ENCODE measurements around the gene SPTLC3. TPM values are rescaled to one million over a fixed set of nuclear protein-coding genes. Genes with fewer than 3 reads are reported as not detected.
"Not testable (repeated sequence)": the region's sequence is repeated elsewhere in the genome, so short reads cannot be mapped to it uniquely, and the experiment has no call there.

SPTLC3 gene
- polyA plus RNA-seq (2013, experiment 1 of 2; ENCODE audit: insufficient read length): 1.2 TPM
- polyA plus RNA-seq (2013, experiment 2 of 2; ENCODE audit: insufficient read length): 1.5 TPM

- DNase-seq: peak; percentile 24
These were observed at the start of gene SPTLC3 for GRCh38 chr20:13008761-13009681. TSS of gene SPTLC3 (plus strand) at chr20:13008972. CDS start at chr20:13009268, 296 bp downstream.

DNA sequence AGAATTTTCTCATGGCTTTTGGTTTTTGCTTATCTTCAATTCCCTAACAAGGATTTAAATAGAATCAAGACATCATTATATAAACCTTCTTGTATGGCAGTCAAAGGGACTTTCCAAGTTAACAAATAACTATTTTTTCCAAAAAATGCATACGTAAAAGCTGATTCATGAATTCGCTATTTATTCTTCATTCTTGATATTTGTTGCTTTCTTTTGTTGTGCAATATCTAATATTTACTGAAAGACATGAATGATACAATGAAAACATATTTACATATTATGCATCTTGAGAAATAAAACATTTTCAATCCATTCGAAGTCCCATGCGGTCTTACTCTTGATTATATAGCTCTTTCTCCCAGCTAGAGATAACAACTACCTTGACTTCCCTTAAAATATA is 47.0 kb upstream of the SPTLC3 start:
- no peak for DNase-seq

DNA sequence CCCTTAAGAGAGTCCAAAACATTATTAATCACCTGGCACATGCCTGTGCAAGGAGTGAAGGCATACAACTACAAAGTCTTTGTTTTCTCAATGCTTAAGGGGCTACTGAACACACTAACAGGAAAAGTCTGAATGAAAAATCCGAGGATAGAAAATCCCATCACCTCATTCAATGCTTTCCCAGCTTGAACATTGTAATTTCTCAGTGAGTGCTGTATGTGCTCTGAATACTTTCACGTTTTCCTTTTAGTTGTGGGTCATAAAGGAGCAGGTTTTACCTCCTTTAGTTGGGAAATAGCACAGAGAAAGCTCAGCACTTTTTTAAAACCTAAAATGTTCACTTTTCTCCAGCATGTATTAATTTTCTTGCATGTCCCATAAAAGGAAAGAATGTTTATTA is 45.9 kb upstream of the SPTLC3 start:
- DNase-seq: no peak

DNA sequence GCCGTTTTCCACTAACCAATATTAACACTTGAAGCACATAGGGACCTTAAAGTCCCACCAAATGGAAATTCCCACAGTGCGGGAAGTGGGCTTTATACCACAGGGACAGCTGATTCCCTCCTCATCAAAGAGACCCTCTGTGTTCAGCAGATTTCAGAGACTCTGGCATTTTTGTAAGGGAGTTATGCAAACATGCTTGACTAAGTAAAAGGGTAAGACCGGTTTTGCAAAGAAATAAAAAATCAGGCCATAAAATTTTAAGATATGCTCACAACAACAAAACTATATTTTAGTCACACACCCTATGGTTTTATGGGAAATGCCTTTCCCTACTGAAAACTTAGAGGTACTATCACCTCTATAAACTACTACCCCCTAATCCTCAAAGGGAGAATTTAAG is 45.4 kb upstream of the SPTLC3 start:
- no peak for DNase-seq

DNA sequence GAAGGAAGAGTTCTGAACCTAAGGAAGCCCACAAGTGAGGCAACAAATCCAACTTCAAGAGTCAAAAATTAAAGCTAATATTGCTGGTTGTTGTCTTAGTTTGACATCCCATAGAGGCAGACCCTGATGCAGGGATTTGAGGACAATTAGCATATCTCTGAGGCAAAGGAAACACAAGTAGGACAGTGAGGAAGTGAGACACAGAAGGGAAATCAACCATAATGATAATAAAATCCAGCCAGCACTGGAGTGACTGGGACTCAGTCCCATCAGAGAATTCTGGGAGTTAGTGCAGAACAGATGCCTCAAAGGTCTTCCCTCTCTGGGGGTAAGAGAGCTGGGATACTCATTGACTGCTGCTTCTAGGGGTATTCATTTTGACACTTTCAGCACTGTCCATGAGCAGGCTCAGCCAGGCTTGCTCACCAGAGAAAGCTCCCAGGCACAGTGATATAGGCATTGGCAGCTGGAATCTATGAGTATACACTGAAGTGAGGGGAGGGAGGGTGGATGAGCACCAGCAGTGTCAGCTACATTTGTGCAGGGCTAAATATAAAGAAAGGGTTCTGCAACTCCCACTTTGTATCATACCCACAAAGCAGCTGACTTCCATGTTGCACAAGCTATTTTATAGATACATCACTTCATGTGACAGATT is 43.4 kb upstream of the SPTLC3 start:
- DNase-seq: peak; percentile 4

- DNase-seq: no peak
These were observed 42.9 kb upstream of the SPTLC3 start for GRCh38 chr20:12965870-12966251.

GRCh38 chr20:12966468-12967085 is 42.2 kb upstream of the SPTLC3 start:
- peak; percentile 48 for DNase-seq

DNA sequence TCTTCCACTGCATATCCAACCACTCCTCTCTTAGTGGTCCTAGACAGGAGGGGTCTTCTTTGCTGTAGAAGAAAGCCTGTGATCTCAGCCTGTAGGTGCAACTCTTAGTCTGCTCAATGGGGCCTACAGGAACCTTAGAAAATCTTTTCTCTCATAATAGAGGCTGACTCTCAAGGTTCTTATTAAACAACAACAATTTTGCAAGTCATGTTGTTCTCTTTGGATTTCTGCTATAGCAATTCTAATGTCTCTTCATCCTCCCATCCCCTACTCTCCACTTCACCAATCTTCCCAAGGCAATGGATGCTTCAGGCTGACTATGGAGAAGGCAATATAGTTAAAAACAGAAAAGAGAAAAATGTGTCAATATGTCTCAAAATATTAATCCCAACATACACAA is 40.8 kb upstream of the SPTLC3 start:
- no peak for DNase-seq

GRCh38 chr20:12968472-12968871 is 40.3 kb upstream of the SPTLC3 start:
- DNase-seq: no peak

GRCh38 chr20:12969071-12969669 is 39.6 kb upstream of the SPTLC3 start:
- DNase-seq: peak; percentile 2

DNA sequence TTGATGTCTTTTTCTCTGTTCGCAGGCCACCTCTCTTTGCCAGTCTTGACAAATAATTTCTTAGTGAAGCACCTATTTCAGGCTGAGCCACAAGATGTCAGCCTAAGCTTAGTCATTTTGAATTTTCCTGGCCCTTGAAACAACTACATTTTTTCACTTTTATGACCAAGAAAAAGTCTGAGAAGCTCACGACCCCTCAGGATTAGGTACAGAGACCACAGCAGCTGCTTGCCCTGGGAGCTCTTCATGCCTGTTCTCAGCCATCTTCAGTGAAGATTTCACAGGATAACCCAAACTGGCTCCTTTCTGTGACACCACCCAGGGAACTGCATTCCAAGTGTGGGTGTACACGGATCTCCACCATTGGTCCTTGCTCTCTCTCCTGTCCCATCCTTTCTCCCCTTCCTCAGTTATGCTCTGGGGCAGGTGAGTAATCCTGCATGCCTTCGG is 38.4 kb upstream of the SPTLC3 start:
- peak; percentile 45 for DNase-seq

- DNase-seq: no peak
These were observed 32.8 kb upstream of the SPTLC3 start for GRCh38 chr20:12975833-12976608.

- DNase-seq: no peak
These were observed 32.0 kb upstream of the SPTLC3 start for GRCh38 chr20:12976720-12977309.

- no peak for DNase-seq
These were observed 31.2 kb upstream of the SPTLC3 start for GRCh38 chr20:12977328-12978125.

DNA sequence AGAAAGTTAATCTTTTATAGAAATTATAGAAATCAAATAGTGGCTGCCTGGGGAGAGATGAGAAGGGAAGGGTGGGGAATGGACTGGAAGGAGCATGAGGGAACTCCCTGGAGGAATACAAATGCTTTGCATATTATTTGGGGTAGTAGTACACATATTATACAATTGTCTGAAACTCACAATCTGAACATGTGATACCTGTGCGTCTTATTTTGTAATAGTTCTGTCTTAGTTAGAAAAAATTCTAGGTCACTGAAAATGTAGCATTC is 30.7 kb upstream of the SPTLC3 start:
- DNase-seq: no peak

GRCh38 chr20:12978613-12979495 is 29.9 kb upstream of the SPTLC3 start:
- no peak for DNase-seq

DNA sequence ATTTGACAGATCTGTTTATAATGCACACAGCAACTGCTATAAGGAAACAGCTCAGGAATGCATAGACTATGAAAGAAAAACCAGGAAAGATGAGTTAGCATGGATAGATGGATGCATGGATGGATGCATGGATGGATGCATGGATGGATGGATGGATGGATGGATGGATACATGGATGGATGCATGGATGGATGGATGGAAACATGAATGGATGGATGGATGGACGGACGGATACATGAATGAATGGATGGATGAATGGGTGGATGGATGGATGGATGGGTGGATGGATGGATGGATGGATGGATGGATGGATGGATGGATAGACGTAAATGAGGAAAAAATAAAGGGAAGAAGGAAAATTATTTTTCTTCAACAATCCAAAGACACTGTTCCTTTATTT is 29.1 kb upstream of the SPTLC3 start:
- DNase-seq: not testable (repeated sequence)

DNA sequence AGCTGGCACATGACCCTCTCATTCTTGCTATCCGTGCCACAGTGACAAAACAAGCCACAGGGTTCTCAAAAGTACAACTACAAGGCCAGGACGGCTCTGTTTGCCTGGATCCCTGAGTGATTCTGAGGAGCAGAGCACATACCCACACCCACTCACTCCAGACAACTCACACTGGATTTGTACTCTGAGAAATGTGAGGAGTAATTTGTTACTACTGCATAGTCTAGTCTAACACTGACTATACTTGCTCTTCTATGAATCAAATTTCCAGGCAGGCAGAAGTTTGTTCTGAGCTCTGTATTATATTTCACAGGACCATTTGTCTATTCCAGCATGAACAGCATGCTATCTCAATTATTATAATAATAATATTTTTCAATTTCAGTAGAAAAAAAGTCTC is 26.7 kb upstream of the SPTLC3 start:
- DNase-seq: no peak

DNA sequence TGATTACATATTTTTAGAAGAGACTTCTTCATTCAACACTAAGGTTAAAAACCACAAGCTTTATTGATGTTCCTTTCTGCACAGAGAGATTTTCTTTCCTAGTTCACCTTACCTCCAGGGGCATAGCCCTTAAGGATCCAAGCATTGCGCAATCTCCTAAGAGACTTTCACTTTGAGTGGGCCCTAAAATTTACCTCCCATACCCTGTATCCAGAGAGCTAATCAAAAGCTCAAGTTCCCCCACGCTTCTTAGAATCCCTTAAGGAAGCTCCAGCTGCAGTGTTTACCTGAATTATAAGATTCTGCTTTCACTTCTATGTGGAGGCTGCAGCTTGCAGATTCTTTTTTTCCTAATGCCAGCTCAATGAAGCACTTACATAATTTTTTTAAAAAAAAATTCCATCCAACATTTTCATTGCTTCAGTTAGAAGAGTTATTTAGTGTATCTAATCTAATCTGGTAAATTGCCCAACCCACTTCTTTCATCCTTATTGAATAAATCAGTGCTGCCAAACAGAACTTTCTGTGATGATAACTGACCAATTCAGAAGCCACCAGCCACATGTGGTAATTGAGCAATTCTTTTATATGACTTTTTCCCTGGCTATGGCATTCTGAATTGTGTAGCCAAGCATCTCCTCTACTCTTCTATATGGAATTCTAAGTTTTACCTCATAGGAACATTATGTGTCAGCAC is 24.6 kb upstream of the SPTLC3 start:
- DNase-seq: peak; percentile 9

Data from fibroblast of skin of abdomen (primary cell).